GM21786 (cell line): Measurements from ENCODE around the gene TAS2R20.

ENCODE experiments used
- ATAC-seq: cut with Tn5 transposase; IDR thresholded peaks from one replicate; pipeline ENCODE4 v1.9.1; 2021; ENCODE audit not compliant: unreplicated experiment

The TAS2R20 gene

DNA sequence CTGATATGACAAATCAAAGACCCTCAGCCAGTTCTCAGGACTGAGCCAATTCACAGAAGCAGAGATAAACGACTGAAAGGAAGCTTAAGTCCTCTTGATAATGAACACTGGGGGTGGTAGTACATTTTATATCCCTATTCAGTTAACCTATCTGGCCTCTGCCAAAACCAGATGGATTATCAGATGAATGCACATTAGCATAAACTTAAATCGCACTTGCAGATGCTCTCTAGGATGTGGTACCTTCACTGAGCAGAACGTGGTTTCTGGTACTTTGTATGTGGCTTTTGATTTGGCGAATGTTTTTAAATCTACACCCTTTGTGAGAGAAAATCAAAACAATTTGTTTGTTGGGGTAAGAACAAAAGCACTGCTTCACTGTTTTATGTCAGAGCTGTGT, 37.9 kb downstream of the TAS2R20 start:
- ATAC-seq: no peak

DNA sequence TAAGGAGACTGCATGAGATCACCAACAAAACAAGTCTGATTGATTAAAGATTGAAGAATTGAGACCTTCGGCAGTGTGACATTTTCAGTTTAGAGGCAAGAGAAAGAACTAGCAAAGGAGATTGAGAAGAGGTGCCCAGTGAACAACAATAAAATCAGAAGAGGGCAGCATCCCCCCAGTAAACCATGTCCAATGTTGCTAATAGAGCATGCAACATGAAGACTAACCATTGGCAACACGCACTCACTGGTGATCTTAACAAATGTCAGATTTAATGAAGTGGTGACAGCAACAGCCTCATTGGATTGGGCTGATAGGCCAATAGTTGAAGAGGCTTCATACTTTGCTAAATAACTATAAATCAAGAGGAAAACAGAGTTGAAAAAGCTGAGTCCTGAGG, 38.3 kb downstream of the TAS2R20 start:
- ATAC-seq: no peak

DNA sequence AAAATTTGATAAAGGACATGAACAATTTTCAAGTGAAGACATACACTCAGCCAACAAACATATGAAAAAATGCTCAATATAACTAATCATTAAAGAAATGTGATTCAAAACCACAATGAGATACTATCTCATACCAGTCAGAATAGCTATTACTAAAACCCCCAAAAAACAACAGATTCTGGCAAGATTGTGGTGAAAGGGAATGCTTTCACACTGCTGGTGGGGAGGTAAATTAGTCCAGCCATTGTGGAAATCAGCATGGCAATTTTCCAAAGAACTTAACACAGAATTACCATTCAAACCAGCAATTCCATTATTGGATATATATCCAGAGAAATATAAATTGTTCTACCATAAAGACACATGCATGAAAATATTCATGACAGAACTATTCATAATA, 40.4 kb downstream of the TAS2R20 start:
- no peak for ATAC-seq

DNA sequence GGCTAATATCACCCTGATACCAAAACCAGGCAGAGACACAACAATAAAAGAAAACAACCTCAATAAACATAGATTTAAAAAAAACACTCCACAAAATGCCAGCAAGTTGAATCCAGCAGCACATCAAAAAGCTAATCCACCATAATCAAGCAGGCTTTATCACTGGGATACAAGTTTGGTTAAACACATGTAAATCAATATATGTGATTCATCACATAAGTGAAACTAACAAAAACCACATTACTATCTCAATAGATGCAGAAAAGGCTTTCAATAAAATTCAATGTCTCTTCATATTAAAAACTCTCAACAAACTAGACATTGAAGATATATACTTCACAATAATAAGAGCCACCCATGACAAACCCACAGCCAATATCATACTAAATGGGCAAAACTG, 42.0 kb downstream of the TAS2R20 start:
- no peak for ATAC-seq

DNA sequence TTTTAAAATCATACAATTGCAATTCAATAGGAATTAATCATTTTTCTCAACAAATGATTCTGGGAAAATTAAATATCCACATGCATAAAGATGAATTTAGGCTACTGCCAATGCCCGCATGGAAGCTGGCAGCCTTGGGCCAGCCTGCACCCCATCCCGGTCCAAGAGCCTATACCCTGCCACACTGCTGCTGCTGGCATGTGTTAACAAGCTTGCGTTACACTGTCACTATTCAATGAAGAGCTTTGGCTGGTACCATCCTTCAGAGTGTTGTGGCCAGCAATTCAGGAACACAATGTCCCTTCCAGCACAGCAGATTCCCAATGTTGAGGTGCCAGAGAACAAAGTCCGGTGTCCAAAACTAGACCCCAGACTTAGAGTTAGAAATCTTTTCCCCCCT, 45.5 kb downstream of the TAS2R20 start:
- ATAC-seq: no peak
